ENCODE results near the gene CD200. TPM values are rescaled to one million over a fixed set of nuclear protein-coding genes. Genes with fewer than 3 reads are reported as not detected.
"Not testable (repeated sequence)": the region's sequence is repeated elsewhere in the genome, so short reads cannot be mapped to it uniquely, and the experiment has no call there.

CD200 gene
- total and polyA plus RNA-seq, 9 of the 15 experiments (the other 6 are each of a cell fraction or from before 2014, with no cell fraction given), result 0.13 TPM; not detected in 8

GRCh38 chr3:112399064-112399463, 66.1 kb downstream of the CD200 start (continued):
- TF ChIP-seq ZFX (CRISPR knock-in tag; IDR thresholded peaks at IDR 0.05) (no peak), SMAD4 (CRISPR knock-in tag; conservative IDR thresholded peaks at IDR 0.05) (no peak), MED1 (CRISPR knock-in tag; IDR thresholded peaks at IDR 0.05; ENCODE audit: borderline replicate concordance) (no peak), ZNF24 (IDR thresholded peaks at IDR 0.05) (no peak), REST (IDR thresholded peaks at IDR 0.05; ENCODE audit: borderline replicate concordance) (no peak), REST (CRISPR knock-in tag; IDR thresholded peaks at IDR 0.05; ENCODE audit: low read depth) (no peak), BCL6 (CRISPR knock-in tag; IDR thresholded peaks at IDR 0.05) (no peak), FIP1L1 (IDR thresholded peaks at IDR 0.05; ENCODE audit: low read depth, low read length, poor library complexity, severe bottlenecking) (no peak), L3MBTL2 (IDR thresholded peaks at IDR 0.05) (no peak)

GRCh38 chr3:112399554-112399953, 66.6 kb downstream of the CD200 start:
- CTCF ChIA-PET (ENCODE audit: low intra/inter-chr PET ratio), result not testable (repeated sequence)
- 0% methylated on average over 4 of the region's 6 CpGs for WGBS (ENCODE audit: insufficient coverage, low coverage, missing lambda C conversion rate)

More at GRCh38 chr3:112399554-112399953, 66.6 kb downstream of the CD200 start:
- H3K36me3 ChIP-seq (ENCODE audit: control insufficient read depth, insufficient read depth, low read length); BruUV-seq (replicated peaks); in situ Hi-C loops (cut with MboI); H3K9me3 ChIP-seq (replicated peaks; ENCODE audit: control insufficient read depth, insufficient read depth, low read depth, low read length); H3K4me1 ChIP-seq (replicated peaks in 1 of 2; ENCODE audit: control insufficient read depth in 2 of 2, insufficient read depth in 2 of 2, low read length in 2 of 2); H3K27ac ChIP-seq (ENCODE audit: extremely low read depth, low read depth, low read length); DNase-seq (ENCODE audit: extremely low read depth in 1 of 4, low spot score in 3 of 4); intact Hi-C loops (cut with micrococcal nuclease); FAIRE-seq; ATAC-seq; H3K27me3 ChIP-seq (ENCODE audit: control insufficient read depth in 2 of 2, insufficient read depth in 2 of 2, low read length in 2 of 2); H3K9me1 ChIP-seq (ENCODE audit: control insufficient read depth, insufficient read depth, low read length); H4K20me1 ChIP-seq (replicated peaks; ENCODE audit: control insufficient read depth, insufficient read depth, low read length); H3K9ac ChIP-seq (ENCODE audit: insufficient read depth in 1 of 2, low read depth in 2 of 2, low read length in 2 of 2); H2AFZ ChIP-seq (ENCODE audit: low read depth, low read length); H3K4me3 ChIP-seq; H3K4me2 ChIP-seq (ENCODE audit: insufficient read depth, low read length); H3K79me2 ChIP-seq (ENCODE audit: control insufficient read depth, insufficient read depth, low read length): not testable (repeated sequence)
- POLR2A ChIA-PET, result interaction anchor here (0.7 kb wide), 1 partner anchor 390 kb away, joined by 4 read pairs; no protein-coding TSS in a partner anchor

Data from K562 (cell line).